ENCODE measurements around the gene SRMS.

- no peak for TF ChIP-seq CTCF (conservative IDR thresholded peaks at IDR 0.05; ENCODE audit: low read depth, low read length)
- TF ChIP-seq EZH2 (IDR thresholded peaks at IDR 0.05; ENCODE audit: low read length, unreplicated experiment), result no peak
Measured at GRCh38 chr20:63562461-63563224, 15.1 kb upstream of the SRMS start.

Data from PC-3 (cell line).